GM21423 (cell line): ENCODE measurements around the gene TMEM191B.
"Not testable (repeated sequence)": the region's sequence is repeated elsewhere in the genome, so short reads cannot be mapped to it uniquely, and the experiment has no call there.

Experiments used
- ATAC-seq: cut with Tn5 transposase; IDR thresholded peaks from one replicate; pipeline ENCODE4 v1.9.1; 2021; ENCODE audit warnings: mild to moderate bottlenecking, moderate library complexity; ENCODE audit not compliant: unreplicated experiment

The TMEM191B gene

GRCh38 chr22:18527752-18528596 is at the start of gene TMEM191B:
Gene TMEM191B, plus strand, starts transcription at chr22:18527802. Its CDS starts 179 bp downstream, at chr22:18527981.
- peak; percentile 26 for ATAC-seq

- not testable (repeated sequence) for ATAC-seq
Observed at GRCh38 chr22:18496227-18496626, 31.4 kb upstream of the TMEM191B start.

- not testable (repeated sequence) for ATAC-seq
Observed at GRCh38 chr22:18511327-18511726, 16.3 kb upstream of the TMEM191B start.

- ATAC-seq = not testable (repeated sequence)
Observed at GRCh38 chr22:18512378-18512777, 15.2 kb upstream of the TMEM191B start.

- ATAC-seq = not testable (repeated sequence)
Observed at GRCh38 chr22:18513454-18513853, 14.1 kb upstream of the TMEM191B start.

- not testable (repeated sequence) for ATAC-seq
Observed at GRCh38 chr22:18518061-18518460, 9.5 kb upstream of the TMEM191B start, which contains the start of gene GGTLC3. Gene GGTLC3, minus strand, starts transcription at chr22:18518161. Its CDS starts 264 bp downstream, at chr22:18517897.

GRCh38 chr22:18522762-18523161 is 4.8 kb upstream of the TMEM191B start:
- ATAC-seq = not testable (repeated sequence)

GRCh38 chr22:18523328-18523727 is 4.3 kb upstream of the TMEM191B start:
- not testable (repeated sequence) for ATAC-seq

- ATAC-seq = peak; percentile 71
Observed at GRCh38 chr22:18528597-18529415, 1.2 kb downstream of the TMEM191B start.

- peak; percentile 13 for ATAC-seq
Observed at GRCh38 chr22:18529416-18530145, 2.0 kb downstream of the TMEM191B start.

- not testable (repeated sequence) for ATAC-seq
Observed at GRCh38 chr22:18533633-18534032, 6.0 kb downstream of the TMEM191B start.

- ATAC-seq = not testable (repeated sequence)
Observed at GRCh38 chr22:18534315-18534714, 6.7 kb downstream of the TMEM191B start.

GRCh38 chr22:18539994-18540393 is 12.4 kb downstream of the TMEM191B start:
- not testable (repeated sequence) for ATAC-seq

GRCh38 chr22:18543400-18543799 is 15.8 kb downstream of the TMEM191B start:
- not testable (repeated sequence) for ATAC-seq

- not testable (repeated sequence) for ATAC-seq
Observed at GRCh38 chr22:18544615-18545014, 17.0 kb downstream of the TMEM191B start.

- not testable (repeated sequence) for ATAC-seq
Observed at GRCh38 chr22:18549458-18550179, 22.0 kb downstream of the TMEM191B start.

- ATAC-seq = not testable (repeated sequence)
Observed at GRCh38 chr22:18551046-18551445, 23.4 kb downstream of the TMEM191B start.

GRCh38 chr22:18552839-18553597 is 25.4 kb downstream of the TMEM191B start:
- ATAC-seq = not testable (repeated sequence)
